ENCODE data around the gene CACNB1.
A peak's percentile ranks its signal among the peaks of the same experiment; 100 is the strongest.
"Not testable (repeated sequence)": the region's sequence is repeated elsewhere in the genome, so short reads cannot be mapped to it uniquely, and the experiment has no call there.

The CACNB1 gene

GRCh38 chr17:39173526-39174274 lies 23.8 kb downstream of the CACNB1 start:
- no peak for DNase-seq

DNA sequence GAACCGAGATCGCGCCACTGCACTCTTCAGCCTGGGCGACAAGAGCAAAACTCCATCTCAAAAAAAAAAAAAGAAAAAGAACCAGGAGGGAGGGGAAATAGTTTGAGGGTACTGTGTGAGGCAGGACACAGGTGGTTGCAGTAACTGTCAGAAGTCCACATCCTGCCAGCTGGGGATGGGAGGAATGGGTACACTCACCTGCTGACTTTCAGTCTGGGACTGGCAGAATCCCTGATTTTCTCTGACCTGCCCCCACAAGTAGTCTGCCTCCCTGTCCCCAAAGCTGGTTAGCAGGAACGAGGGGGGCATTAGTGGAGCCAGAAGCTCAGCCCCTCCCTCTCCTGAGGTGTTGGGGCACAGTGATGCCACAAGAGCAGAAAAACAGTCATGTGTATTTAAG lies 24.4 kb downstream of the CACNB1 start:
- DNase-seq, result no peak

GRCh38 chr17:39171933-39172332 lies 25.5 kb downstream of the CACNB1 start:
- DNase-seq, result no peak

GRCh38 chr17:39170558-39170957 lies 26.9 kb downstream of the CACNB1 start:
- DNase-seq, result no peak

DNA sequence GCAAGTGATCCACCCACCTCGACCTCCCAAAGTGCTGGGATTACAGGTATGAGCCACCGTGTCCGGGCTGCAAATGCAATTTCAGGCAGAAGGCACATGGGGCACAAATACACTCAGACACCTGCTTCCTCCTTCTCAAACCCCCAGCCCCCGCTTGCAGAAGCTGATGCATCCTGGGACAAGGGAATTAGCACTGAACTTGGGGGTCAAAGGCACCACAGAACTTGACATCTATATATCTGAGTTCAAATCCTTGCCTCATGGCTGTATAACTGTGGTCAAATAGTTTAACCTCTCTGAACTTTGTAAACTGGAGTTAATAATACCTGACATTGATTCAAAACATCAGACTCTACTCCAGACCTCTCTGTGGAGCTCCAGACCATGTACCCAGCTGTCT lies 27.4 kb downstream of the CACNB1 start:
- no peak for DNase-seq

- no peak for DNase-seq
Observed at GRCh38 chr17:39169518-39169917, 28.0 kb downstream of the CACNB1 start.

DNA sequence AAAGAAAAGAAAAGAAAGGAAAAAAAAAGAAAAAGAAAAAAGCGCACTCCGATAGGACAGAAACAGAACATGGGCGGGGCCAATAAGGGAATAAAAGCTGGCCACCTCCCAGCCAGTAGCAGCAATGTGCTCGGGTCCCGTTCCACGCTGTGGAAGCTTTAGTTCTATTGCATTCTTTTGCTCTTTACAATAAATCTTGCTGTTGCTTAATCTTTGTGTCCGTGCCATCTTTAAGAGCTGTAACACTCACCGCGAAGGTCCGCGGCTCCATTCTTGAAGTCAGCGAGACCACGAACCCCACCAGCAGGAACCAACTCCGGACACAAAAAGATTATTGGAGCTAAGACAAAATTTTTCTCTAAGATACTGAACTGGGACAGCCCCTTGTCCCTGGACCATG lies 28.4 kb downstream of the CACNB1 start:
- DNase-seq, result no peak

DNA sequence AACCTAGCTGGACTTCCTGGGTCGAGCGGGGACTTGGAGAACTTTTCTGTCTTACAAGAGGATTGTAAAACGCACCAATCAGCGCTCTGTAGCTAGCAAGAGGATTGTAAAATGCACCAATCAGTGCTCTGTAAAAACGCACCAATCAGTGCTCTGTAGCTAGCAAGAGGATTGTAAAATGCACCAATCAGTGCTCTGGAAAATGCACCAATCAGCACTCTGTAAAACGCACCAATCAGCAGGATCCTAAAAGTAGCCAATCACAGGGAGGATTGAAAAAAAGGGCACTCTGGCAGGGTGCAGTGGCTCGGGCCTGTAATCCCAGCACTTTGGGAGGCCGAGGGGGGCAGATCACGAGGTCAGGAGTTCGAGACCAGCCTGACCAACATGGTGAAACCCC lies 29.0 kb downstream of the CACNB1 start:
- not testable (repeated sequence) for DNase-seq

DNA sequence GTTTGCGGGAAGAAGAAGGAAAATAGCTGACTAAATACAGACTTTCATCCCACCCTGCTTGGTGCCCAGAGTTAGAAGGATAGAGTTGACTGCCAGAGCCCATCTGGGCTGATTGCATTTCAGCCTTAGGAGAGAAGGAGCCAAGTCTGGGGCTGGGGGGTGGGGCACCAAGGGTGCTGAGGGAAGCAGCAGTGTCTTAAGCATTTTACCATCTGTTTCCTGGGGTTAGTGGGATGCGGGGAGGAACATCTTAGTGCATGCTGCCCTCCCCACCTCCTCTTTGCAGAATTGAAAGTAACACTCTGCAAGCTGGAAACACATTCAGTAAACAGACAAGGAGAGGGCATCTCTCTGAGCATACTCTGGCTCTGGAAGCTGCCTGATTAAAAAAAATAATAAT lies 30.0 kb downstream of the CACNB1 start:
- no peak for DNase-seq

- DNase-seq, result no peak
Observed at GRCh38 chr17:39166437-39167335, 30.8 kb downstream of the CACNB1 start.

- DNase-seq, result no peak
Observed at GRCh38 chr17:39165841-39166349, 31.6 kb downstream of the CACNB1 start, which contains the start of gene ARL5C. Gene ARL5C (minus strand): TSS chr17:39166161. CDS start chr17:39165760, 401 bp downstream.

DNA sequence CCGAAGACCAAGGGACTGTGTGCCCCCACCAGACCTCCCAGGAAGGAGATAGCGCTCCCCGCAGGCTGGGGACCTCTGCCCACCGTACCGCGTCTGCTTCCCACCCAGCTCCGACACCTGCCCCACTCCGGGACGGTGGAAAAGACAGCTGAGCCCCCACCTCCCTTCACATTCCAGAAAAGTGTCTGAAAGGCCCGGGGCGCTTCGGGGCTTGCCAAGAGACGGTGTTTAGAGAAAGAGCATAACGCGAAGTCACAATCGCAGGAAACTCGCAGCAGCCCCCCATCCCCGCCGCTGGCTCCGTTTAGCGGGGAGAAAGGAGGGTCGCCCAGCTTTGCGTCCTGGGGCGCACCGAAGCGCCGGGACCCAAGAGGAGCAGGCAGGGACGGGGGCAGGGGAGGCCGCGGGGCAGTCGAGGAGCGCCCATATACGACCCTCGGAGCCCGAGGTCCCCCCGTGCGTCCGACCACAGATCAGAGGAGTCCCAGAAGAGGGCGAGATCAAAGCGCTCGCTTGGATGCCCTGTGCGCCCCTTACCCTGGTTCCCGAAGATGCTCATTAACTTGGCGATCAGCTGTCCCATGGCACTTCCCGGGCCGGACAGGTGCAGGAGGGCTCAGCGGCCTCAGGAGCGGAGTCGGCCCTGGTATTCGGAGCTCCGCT lies 32.2 kb downstream of the CACNB1 start:
- DNase-seq, result no peak

- DNase-seq, result peak; percentile 25
Observed at GRCh38 chr17:39164675-39165143, 32.8 kb downstream of the CACNB1 start.

DNA sequence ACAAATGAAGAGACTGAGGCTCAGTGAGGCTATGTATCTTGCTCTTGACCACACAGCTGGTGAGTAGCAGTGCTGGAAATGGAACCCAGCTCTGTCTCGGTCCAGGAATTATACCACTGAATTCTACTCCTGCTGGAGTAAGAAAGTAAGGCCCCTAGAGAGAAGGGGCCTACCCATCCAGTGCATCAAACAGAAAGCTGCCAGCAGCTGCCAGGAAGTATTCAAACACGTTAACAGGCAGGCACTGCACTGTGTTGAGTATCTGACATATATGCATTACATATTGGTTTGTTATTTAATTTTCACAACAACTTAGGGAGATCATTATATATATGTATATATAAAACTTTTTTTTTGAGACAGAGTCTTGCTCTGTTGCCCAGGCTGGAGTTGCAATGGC lies 35.5 kb downstream of the CACNB1 start:
- DNase-seq, result no peak

GRCh38 chr17:39158623-39159022 lies 38.8 kb downstream of the CACNB1 start:
- no peak for DNase-seq

DNA sequence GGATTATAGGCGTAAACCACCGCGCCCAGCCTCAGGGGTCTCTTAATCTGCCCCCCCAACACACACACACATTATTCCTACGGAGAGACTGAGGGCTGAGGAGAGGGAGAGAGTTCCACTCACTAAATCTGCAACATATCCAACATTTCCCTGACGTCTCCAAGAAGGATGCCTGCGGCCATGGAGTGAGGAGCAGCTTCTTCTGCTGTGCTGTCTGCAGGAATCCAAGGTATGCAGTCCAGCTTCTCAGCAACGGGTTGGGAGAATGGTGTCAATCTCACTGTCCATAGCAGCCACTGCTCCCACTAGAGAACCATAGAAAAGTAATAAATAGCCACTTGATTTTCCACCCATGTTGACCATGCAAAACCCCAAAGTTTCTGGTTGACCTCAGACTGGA lies 41.0 kb downstream of the CACNB1 start:
- DNase-seq, result no peak

- no peak for DNase-seq
Observed at GRCh38 chr17:39155654-39156053, 41.8 kb downstream of the CACNB1 start.

GRCh38 chr17:39153599-39154051 lies 43.8 kb downstream of the CACNB1 start:
- peak; percentile 48 for DNase-seq

- DNase-seq, result no peak
Observed at GRCh38 chr17:39151943-39152818, 45.3 kb downstream of the CACNB1 start.

DNA sequence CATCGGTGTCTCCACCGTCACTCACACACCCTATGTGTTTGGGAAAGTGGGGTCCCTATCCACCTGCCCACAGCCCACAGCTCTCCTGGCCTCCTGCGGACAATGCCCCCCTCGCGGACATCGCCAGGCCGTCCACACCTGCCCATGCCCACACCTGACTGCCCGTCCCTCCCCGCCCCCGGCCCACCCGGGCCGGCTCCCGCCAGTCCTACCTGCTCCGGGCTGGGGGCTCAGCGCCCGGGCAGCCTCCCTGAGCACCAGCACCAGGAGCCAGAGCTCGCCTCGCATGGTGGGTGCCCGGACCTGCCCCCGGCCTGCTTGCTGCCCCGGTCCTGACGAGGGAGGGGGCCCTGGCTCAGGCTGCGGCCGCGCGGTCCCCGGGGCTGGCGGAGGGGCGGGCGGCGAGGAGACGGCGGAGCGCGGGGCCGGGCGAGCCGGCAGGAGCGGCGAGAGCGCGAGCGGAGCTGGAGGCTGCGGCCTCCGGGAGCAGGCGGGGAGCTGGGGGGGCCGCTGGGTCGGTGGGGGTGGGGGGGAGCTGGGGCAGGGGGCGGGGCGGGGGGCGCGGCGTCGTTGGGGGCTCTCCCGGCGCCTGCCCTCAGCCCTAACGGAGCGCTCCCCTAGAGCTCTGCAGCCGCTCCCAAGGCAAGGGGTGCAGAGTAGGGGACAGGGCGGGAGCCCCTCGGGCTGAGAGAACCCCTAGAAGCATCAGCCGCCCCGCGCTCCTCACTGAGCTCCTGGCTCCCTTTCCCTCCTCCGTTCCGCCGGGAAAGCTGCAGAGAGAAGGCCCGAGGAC lies 46.1 kb downstream of the CACNB1 start, which contains the start of gene PLXDC1:
TSS of gene PLXDC1 (minus strand) at position 488 of the 793 bp plus-strand sequence. CDS start at position 288, 200 bp downstream.
- DNase-seq, result no peak

DNA sequence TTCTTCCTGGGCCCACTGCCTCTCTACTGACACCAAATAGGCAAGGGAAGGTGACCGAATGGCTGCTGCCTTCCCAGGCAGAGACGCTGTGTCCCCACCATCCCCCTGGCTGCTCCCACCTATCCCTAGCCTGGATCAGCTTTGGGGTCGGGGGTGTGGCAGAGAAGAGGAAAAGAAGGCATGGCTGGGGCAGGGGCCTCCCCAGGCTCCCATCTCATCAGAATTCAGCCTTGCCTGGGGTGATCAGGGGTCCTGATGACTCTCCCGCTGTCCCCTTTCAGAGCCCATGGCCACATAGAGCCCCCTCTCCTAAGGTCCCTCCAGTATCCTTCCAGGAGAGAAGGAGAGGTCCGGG lies 46.7 kb downstream of the CACNB1 start:
- DNase-seq, result no peak

All from NCI-H1048 (cell line).